Keratinocyte (primary cell): ENCODE data around the gene CDCP1. TPM values are rescaled to one million over a fixed set of nuclear protein-coding genes. Genes with fewer than 3 reads are reported as not detected.

ENCODE experiments used
- DNase-seq: peaks from one replicate; pipeline ENCODE4 v3.0.0-alpha.2; 2011; ENCODE audit warnings: low read depth, missing footprints, low spot score
- FAIRE-seq: peaks from 2 replicates; lab custom pipeline; 2011; peaks lifted over from hg19 to GRCh38; lab: Jason Lieb, UNC
- H2AFZ ChIP-seq: 2 replicates; pipeline ENCODE4 v1.6.0; 2012; ENCODE audit warnings: low read length, control low read depth, inconsistent platforms; ENCODE audit not compliant: control insufficient read depth
- H3K27ac ChIP-seq: 2 replicates; pipeline ENCODE4 v1.5.1; 2011; ENCODE audit warnings: low read length; ENCODE audit not compliant: control insufficient read depth, insufficient read depth
- H3K27me3 ChIP-seq: 3 replicates; pipeline ENCODE4 v1.6.0; 2011; ENCODE audit warnings: low read length; ENCODE audit not compliant: control insufficient read depth, insufficient read depth; ENCODE audit errors: extremely low read depth
- H3K36me3 ChIP-seq, 2 experiments: 2 replicates in 1 of 2; 3 replicates in 1 of 2; pipeline ENCODE4 v1.5.1; 2011; ENCODE audit warnings: low read length in 2 of 2, mild to moderate bottlenecking in 1 of 2; ENCODE audit not compliant: control insufficient read depth in 2 of 2, insufficient read depth in 2 of 2; ENCODE audit errors: extremely low read depth in 1 of 2
- H3K4me1 ChIP-seq: 3 replicates; pipeline ENCODE4 v1.5.1; 2011; ENCODE audit warnings: low read length; ENCODE audit not compliant: control insufficient read depth, insufficient read depth; ENCODE audit errors: extremely low read depth
- H3K4me2 ChIP-seq: 3 replicates; pipeline ENCODE4 v1.6.0; 2011; ENCODE audit warnings: low read depth, low read length; ENCODE audit not compliant: control insufficient read depth, insufficient read depth; ENCODE audit errors: extremely low read depth
- H3K4me3 ChIP-seq, 3 experiments: fragments of 200-600 bp in 1 of 3; sonication (generic) in 1 of 3; 2 replicates in 2 of 3; 3 replicates in 1 of 3; pipeline ENCODE4 v1.5.1; 2011 to 2016; ENCODE audit warnings: low read length in 3 of 3, mild to moderate bottlenecking in 3 of 3, control low read depth in 2 of 3, inconsistent platforms in 1 of 3, low read depth in 1 of 3, mixed read lengths in 1 of 3, mixed run types in 1 of 3, moderate library complexity in 1 of 3; ENCODE audit not compliant: control insufficient read depth in 2 of 3, insufficient read depth in 2 of 3; ENCODE audit errors: extremely low read depth in 1 of 3
- H3K79me2 ChIP-seq: 2 replicates; pipeline ENCODE4 v1.6.0; 2012; ENCODE audit warnings: low read length; ENCODE audit not compliant: control insufficient read depth, insufficient read depth
- H3K9ac ChIP-seq: 3 replicates; pipeline ENCODE4 v1.6.0; 2011; ENCODE audit warnings: low read length; ENCODE audit not compliant: control insufficient read depth, insufficient read depth; ENCODE audit errors: extremely low read depth
- H3K9me1 ChIP-seq: 3 replicates; pipeline ENCODE4 v1.6.0; 2011; ENCODE audit warnings: low read length; ENCODE audit not compliant: control insufficient read depth, insufficient read depth; ENCODE audit errors: extremely low read depth
- H3K9me3 ChIP-seq: 2 replicates; pipeline ENCODE4 v1.5.1; 2012; ENCODE audit warnings: low read depth, low read length; ENCODE audit not compliant: control insufficient read depth
- H4K20me1 ChIP-seq: 3 replicates; pipeline ENCODE4 v1.6.0; 2011; ENCODE audit warnings: low read length; ENCODE audit not compliant: control insufficient read depth, insufficient read depth; ENCODE audit errors: extremely low read depth
- EZH2 ChIP-seq: IDR thresholded peaks from one replicate; pipeline ENCODE4 v1.6.1; 2012; ENCODE audit warnings: inconsistent platforms, mild to moderate bottlenecking, low read length, moderate library complexity
- dilution Hi-C: fragments of 300-500 bp; cut with MboI; formaldehyde crosslinking; loops from one replicate; pipeline ENCODE4 v1.7.0; 2020; ENCODE audit warnings: low sequenced_read_pairs; ENCODE audit not compliant: extremely low pct_ligation_motif_present
- polyA plus RNA-seq, 5 experiments: library from polyadenylated mRNA; depleted of rRNA in 3 of 5; stranded (reverse) in 3 of 5; stranded (forward) in 1 of 5; unstranded in 1 of 5; fragments of >200 nt; gene quantifications; 1 replicate in 1 of 5; 2 replicates in 3 of 5; 3 replicates in 1 of 5; pipeline versions ENCODE4 v1.2.1 to v1.2.3, GENCODE V29; 2011 to 2012; ENCODE audit warnings: missing spikeins in 2 of 5, low read depth in 1 of 5, low replicate concordance in 1 of 5
- TF ChIP-seq, protein P1 (sequence below), 3 experiments: IDR thresholded peaks in 1 of 3; conservative IDR thresholded peaks in 1 of 3; optimal IDR thresholded peaks in 1 of 3; 2 replicates in 2 of 3; 3 replicates in 1 of 3; pipeline versions ENCODE3 to v1.5.1; 2011; ENCODE audit warnings: low read length in 3 of 3, mild to moderate bottlenecking in 3 of 3, moderate library complexity in 2 of 3, control low read depth in 1 of 3, inconsistent platforms in 1 of 3; ENCODE audit not compliant: insufficient read depth in 2 of 3; ENCODE audit errors: extremely low read depth in 1 of 3

The CDCP1 gene
- polyA plus RNA-seq, 1 donor (not counting 4 experiments of a cell fraction or from before 2014, with no cell fraction given), result 85.8 TPM

DNA sequence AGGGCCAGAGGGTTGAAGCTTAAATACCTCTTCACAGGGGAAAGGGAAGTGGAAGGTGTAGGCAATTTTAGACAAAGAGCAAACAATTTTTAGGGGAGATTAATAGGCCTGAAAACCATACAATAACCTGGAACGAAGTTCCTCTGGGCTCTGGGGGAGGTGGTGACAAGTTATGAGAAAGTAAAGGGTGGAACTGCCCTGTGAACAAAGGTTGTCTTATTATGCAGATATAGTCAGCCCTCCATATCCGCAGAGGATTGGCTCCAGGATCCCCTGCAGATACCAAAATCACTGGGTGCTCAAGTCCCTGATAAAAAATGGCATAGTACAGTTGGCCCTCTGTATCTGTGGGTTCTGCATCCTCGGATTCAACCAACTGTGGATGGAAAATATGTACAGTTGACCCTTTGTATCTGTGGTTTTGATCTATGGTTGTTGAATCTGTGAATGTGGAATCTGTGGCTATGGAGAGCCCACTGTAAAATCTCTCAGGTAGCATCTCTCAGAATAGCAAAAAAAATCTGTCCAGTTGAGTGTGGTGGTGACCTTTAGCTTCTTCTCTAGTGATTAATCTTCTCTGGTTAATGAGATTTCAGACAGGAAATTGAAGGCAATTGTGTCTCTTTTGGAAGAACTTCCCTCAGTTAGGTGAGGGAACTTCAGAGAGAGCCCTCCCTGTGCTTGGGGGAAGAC is 79.9 kb downstream of the CDCP1 start:
- Histone ChIP-seq H3K36me3 (no peaks in the 10 kb centered on the region), H3K4me1 (peaks cover 13% of the 10 kb centered on the region), H2AFZ (no peak overlapping the region), H3K9me1 (no peaks in the 10 kb centered on the region), H3K9ac (no peak overlapping the region), H3K4me2 (no peak overlapping the region), H3K4me3 (no peak overlapping the region), H3K79me2 (no peaks in the 10 kb centered on the region), H3K27ac (no peak overlapping the region), H4K20me1 (no peaks in the 10 kb centered on the region), H3K9me3 (no peaks in the 10 kb centered on the region), H3K27me3 (no peaks in the 10 kb centered on the region)
- DNase-seq (no peak), FAIRE-seq (peak; percentile 58)
- dilution Hi-C loops, result no loop called here
- TF ChIP-seq EZH2, result no peak
- TF ChIP-seq, protein P1, sequence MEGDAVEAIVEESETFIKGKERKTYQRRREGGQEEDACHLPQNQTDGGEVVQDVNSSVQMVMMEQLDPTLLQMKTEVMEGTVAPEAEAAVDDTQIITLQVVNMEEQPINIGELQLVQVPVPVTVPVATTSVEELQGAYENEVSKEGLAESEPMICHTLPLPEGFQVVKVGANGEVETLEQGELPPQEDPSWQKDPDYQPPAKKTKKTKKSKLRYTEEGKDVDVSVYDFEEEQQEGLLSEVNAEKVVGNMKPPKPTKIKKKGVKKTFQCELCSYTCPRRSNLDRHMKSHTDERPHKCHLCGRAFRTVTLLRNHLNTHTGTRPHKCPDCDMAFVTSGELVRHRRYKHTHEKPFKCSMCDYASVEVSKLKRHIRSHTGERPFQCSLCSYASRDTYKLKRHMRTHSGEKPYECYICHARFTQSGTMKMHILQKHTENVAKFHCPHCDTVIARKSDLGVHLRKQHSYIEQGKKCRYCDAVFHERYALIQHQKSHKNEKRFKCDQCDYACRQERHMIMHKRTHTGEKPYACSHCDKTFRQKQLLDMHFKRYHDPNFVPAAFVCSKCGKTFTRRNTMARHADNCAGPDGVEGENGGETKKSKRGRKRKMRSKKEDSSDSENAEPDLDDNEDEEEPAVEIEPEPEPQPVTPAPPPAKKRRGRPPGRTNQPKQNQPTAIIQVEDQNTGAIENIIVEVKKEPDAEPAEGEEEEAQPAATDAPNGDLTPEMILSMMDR (optimal IDR thresholded peaks at IDR 0.05 in 1 of 3, IDR thresholded peaks at IDR 0.05 in 1 of 3, conservative IDR thresholded peaks at IDR 0.05 in 1 of 3; ENCODE audit: extremely low read depth in 1 of 3, insufficient read depth in 2 of 3, low read length in 3 of 3), result no peak

DNA sequence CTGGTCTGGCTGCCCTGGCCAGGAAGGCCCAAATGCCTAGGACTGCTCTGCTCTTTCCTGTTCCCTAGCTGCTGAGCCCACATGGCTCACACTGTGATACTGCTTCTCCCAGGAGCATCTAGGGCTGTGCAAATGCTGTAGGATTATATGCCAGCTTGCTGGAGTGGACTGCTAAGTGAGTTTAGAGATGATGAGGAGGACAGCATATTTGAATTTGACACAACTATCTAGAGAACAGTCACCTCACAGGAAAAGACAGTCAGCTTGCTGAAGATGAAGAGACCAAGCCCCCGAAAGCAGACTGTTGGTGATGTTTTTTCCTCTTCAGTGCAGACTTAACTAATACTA is 80.8 kb downstream of the CDCP1 start:
- Histone ChIP-seq H3K4me3 (no peak overlapping the region), H3K9me1 (no peaks in the 10 kb centered on the region), H3K9ac (no peak overlapping the region), H3K36me3 (no peaks in the 10 kb centered on the region), H3K79me2 (no peaks in the 10 kb centered on the region), H3K4me2 (no peak overlapping the region), H3K4me1 (peaks cover 13% of the 10 kb centered on the region), H3K9me3 (no peaks in the 10 kb centered on the region), H2AFZ (no peak overlapping the region), H3K27ac (peak overlapping the region; percentile 46), H4K20me1 (no peaks in the 10 kb centered on the region), H3K27me3 (no peaks in the 10 kb centered on the region)
- no peak for DNase-seq
- peak; percentile 52 for FAIRE-seq
- dilution Hi-C loops, result no loop called here
- no peak for TF ChIP-seq EZH2
- TF ChIP-seq, protein P1 (optimal IDR thresholded peaks at IDR 0.05 in 1 of 3, IDR thresholded peaks at IDR 0.05 in 1 of 3, conservative IDR thresholded peaks at IDR 0.05 in 1 of 3; ENCODE audit: extremely low read depth in 1 of 3, insufficient read depth in 2 of 3, low read length in 3 of 3), result no peak
